Ovary (tissue), 9 donors: ENCODE measurements around the gene NEBL. TPM values are rescaled to one million over a fixed set of nuclear protein-coding genes. Genes with fewer than 3 reads are reported as not detected.

Source experiments
- DNase-seq, 5 donors: peaks; one replicate each; pipeline ENCODE4 v3.0.0-alpha.2; 2019 to 2020
- H3K27ac ChIP-seq, 2 donors: fragments of 200-600 bp; one replicate each; pipeline versions ENCODE4 v1.5.1 to v1.8.0; 2019 to 2022
- H3K27me3 ChIP-seq: fragments of 200-600 bp; one replicate; pipeline ENCODE4 v1.8.0; 2022
- H3K36me3 ChIP-seq: fragments of 200-600 bp; sonication (generic); one replicate; pipeline ENCODE4 v1.5.1; 2019
- H3K4me1 ChIP-seq: one replicate; pipeline ENCODE4 v1.8.1; 2013; ENCODE audit warnings: mild to moderate bottlenecking, moderate library complexity; ENCODE audit not compliant: insufficient read depth
- H3K4me3 ChIP-seq: fragments of 200-600 bp; sonication (generic); one replicate; pipeline ENCODE4 v1.5.1; 2017
- H3K9me3 ChIP-seq, 2 donors: fragments of 200-600 bp in 1 of 2; sonication (generic) in 1 of 2; one replicate each; pipeline versions ENCODE4 v1.5.1 to v1.8.1; 2013 to 2019; ENCODE audit warnings: mild to moderate bottlenecking in 1 of 2, moderate library complexity in 1 of 2
- EP300 ChIP-seq: sonication (generic); formaldehyde crosslinking; IDR thresholded peaks from one replicate; pipeline ENCODE4 v1.6.1; 2017; ENCODE audit warnings: antibody characterized with exemption
- POLR2A ChIP-seq: fragments of 450-650 bp; IDR thresholded peaks from one replicate; pipeline ENCODE4 v1.6.1; 2017; ENCODE audit warnings: antibody characterized with exemption, mild to moderate bottlenecking, moderate library complexity
- WGBS, 3 donors: extraction: QIAGEN DNeasy Blood & Tissue Kit in 1 of 3; methylation state at CpG; one replicate each; pipeline versions ENCODE4 v1.1.5 to v1.1.7; 2013 to 2017; 5-methylcytosine and 5-hydroxymethylcytosine counted together
- intact Hi-C, 4 donors: fragments of 100-400 bp; cut with DNase I; formaldehyde crosslinking; loops; one replicate each; pipeline versions ENCODE4 v1.11.0 to v1.15.1; 2022 to 2023
- polyA plus RNA-seq, 2 donors: library from polyadenylated mRNA; stranded (reverse); fragments of 200-250 nt in 1 of 2; fragments of 350-450 nt in 1 of 2; fragmentation: Illumina TruSeq in 1 of 2; extraction: RNeasy Lipid Tissue Mini Kit (QIAGEN cat#74804) in 1 of 2; gene quantifications; one replicate each; pipeline ENCODE4 v1.2.3, GENCODE V29; 2013 to 2014
- total RNA-seq, 7 donors: library from RNA; depleted of rRNA in 2 of 7; stranded (reverse); fragments of >200 nt in 2 of 7; fragmentation: NEBNext Ultra II Directional in 3 of 7; extraction: Animal tissue kit (Norgen Biotek cat#: 25700) in 3 of 7; gene quantifications; one replicate each; pipeline versions ENCODE4 v1.1.0 to v1.2.4, GENCODE V29; 2016 to 2023
- TF ChIP-seq, protein P1 (sequence below), 3 donors: fragments of 450-650 bp in 2 of 3; fragments of 200-600 bp in 1 of 3; IDR thresholded peaks; one replicate each; pipeline versions ENCODE4 v1.5.1 to v1.8.0; 2016 to 2022; ENCODE audit warnings: antibody characterized with exemption in 3 of 3, mild to moderate bottlenecking in 1 of 3
- donor health status: DM: no; HTN: no; CAD: no; lungs with moderate emphysema.
- donor health status: DM: no; HTN: no; CAD: no.
- donor health status: Bipolar disorder and iron deficiency.
- donor health status: DM: yes; HTN: yes; CAD: no.
- donor health status: DM: no; HTN: no; CAD: no.
- donor health status: DM: yes; HTN: yes; CAD: no.

Gene NEBL
- total and polyA plus RNA-seq, 9 donors: 0.83 to 17.9 (median 3.1) TPM

DNA sequence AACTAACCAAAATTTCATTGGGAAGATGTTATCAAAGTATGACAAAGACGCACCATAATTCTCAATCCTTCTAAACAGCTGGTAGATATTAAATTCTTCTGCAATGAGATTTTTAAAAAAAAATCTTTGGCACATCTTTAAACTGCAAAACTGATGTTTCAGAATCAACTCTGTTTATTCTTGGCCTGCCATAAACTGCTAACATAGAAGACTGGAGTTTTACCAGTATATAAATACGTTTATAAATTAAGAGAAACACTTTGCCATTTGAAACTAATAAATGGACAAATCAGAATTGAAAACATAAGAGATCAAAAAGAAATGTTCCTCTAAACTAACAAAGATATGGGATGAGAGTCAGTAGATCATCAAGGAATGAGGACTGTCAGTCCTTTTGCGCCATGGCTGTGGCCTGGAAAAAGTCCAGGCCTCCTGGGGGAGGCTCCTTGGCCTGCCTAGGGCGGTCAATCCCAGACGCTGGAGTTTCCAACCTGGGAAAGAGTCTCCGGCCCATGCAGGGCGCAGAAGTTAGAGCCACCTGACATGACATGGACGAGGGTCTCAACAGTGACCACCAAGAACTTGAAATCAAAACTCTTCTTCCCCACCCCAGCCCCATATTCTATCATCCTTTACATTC is 34.2 kb upstream of the NEBL start:
- TF ChIP-seq, protein P1, sequence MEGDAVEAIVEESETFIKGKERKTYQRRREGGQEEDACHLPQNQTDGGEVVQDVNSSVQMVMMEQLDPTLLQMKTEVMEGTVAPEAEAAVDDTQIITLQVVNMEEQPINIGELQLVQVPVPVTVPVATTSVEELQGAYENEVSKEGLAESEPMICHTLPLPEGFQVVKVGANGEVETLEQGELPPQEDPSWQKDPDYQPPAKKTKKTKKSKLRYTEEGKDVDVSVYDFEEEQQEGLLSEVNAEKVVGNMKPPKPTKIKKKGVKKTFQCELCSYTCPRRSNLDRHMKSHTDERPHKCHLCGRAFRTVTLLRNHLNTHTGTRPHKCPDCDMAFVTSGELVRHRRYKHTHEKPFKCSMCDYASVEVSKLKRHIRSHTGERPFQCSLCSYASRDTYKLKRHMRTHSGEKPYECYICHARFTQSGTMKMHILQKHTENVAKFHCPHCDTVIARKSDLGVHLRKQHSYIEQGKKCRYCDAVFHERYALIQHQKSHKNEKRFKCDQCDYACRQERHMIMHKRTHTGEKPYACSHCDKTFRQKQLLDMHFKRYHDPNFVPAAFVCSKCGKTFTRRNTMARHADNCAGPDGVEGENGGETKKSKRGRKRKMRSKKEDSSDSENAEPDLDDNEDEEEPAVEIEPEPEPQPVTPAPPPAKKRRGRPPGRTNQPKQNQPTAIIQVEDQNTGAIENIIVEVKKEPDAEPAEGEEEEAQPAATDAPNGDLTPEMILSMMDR (IDR thresholded peaks at IDR 0.05): no peak
- TF ChIP-seq POLR2A: no peak
- TF ChIP-seq EP300: no peak
- DNase-seq: no peak
- 56 to 77% (median 74%) methylated on average over 8 of the region's 8 CpGs for WGBS, 3 donors
- Histone ChIP-seq H3K4me3 (no peak overlapping the region), H3K4me1 (no peaks in the 10 kb centered on the region), H3K9me3 (no peaks in the 10 kb centered on the region), H3K36me3 (no peaks in the 10 kb centered on the region), H3K27me3 (no peaks in the 10 kb centered on the region), H3K27ac (no peak overlapping the region)
- intact Hi-C loops: no loop called here

DNA sequence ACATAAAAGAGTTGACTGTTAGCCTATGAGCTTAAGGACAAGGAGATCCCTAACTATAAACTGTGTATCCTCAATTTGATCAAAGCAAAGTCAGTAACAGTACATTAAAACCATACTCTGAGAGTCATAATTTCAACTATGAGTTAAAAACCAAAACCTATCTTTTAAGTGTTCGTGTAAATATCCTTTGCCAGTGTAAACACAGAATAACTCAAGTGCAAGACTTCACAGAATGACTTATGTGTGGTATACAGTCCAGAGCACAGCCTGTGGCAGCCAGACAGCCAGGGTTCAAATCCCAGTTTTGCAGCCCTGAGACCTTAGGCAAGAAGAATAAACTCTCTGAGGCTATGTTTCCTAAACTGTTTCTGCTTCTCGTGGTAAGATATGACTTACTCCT is 30.3 kb upstream of the NEBL start:
- intact Hi-C loops: no loop called here
- H3K9me3 ChIP-seq: no peaks in the 10 kb centered on the region
- DNase-seq: no peak
- TF ChIP-seq EP300 (no peak), POLR2A (no peak)
- TF ChIP-seq, protein P1 (IDR thresholded peaks at IDR 0.05): no peak
- 19 to 40% (median 27%) methylated on average over 2 of the region's 2 CpGs for WGBS, 3 donors
- no peaks in the 10 kb centered on the region for H3K27me3 ChIP-seq
- H3K27ac ChIP-seq: no peak overlapping the region
- no peaks in the 10 kb centered on the region for H3K36me3 ChIP-seq
- no peak overlapping the region for H3K4me3 ChIP-seq
- H3K4me1 ChIP-seq: no peaks in the 10 kb centered on the region

DNA sequence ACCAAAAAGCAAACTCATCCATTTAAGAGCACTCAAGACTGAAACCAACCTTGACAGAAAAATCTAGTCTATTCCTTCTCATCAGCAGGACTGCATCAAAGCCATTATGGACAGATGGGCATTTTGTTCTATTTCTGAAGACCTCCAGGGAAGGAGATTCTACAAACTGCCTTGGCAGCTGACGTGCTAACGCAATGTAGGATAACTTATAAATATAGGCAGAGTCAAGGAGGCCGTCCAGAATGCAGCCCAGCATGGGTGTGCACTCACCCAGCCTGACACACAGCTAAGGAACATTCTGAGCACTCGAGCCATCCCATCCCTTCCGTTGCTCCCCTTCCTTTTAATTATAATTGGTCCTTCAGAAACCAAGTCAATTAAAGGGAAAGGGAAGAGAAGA is 25.3 kb upstream of the NEBL start:
- Histone ChIP-seq H3K27ac (no peak overlapping the region), H3K27me3 (no peaks in the 10 kb centered on the region), H3K4me1 (no peaks in the 10 kb centered on the region), H3K36me3 (no peaks in the 10 kb centered on the region), H3K9me3 (no peaks in the 10 kb centered on the region), H3K4me3 (no peak overlapping the region)
- no peak for DNase-seq
- TF ChIP-seq EP300: no peak
- TF ChIP-seq, protein P1 (IDR thresholded peaks at IDR 0.05): no peak
- TF ChIP-seq POLR2A: no peak
- whole genome bisulfite sequencing, 3 donors: 69 to 74% (median 73%) methylated on average over 5 of the region's 5 CpGs
- intact Hi-C loops: no loop called here

DNA sequence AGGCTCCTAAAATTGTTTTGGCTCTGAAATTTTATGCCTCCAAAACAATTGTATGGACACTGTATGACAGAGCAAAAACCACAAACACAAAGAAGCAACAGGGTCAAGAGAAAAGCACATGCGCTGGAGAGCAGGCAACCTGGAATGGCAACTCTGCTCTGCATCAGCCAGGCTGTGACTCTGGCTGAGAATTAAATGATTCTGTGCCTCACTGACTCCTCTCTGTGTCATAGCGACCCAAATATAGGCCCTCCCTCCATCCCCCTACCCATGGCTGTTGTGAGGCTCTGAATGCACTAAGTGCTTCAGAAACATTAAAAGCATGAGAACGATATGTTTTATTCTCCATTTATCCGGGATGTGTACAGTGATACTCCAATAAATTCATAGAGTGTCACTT is 24.9 kb upstream of the NEBL start:
- H3K4me3 ChIP-seq: no peak overlapping the region
- 67 to 82% (median 78%) methylated on average over 4 of the region's 4 CpGs for WGBS, 3 donors

More for the DNA sequence above, 24.9 kb upstream of the NEBL start:
- H3K36me3 ChIP-seq: no peaks in the 10 kb centered on the region
- no peak for DNase-seq
- H3K27me3 ChIP-seq: no peaks in the 10 kb centered on the region
- no peaks in the 10 kb centered on the region for H3K9me3 ChIP-seq
- no peak overlapping the region for H3K27ac ChIP-seq
- intact Hi-C loops: no loop called here
- TF ChIP-seq POLR2A (no peak), EP300 (no peak)
- TF ChIP-seq, protein P1 (IDR thresholded peaks at IDR 0.05): no peak
- no peaks in the 10 kb centered on the region for H3K4me1 ChIP-seq
